Right lobe of liver (tissue), 4 donors: ENCODE measurements around the gene RNASE7.

Source experiments
- POLR2A ChIP-seq: fragments of 450-650 bp; IDR thresholded peaks from one replicate; pipeline ENCODE4 v1.6.1; 2017; ENCODE audit warnings: antibody characterized with exemption, mild to moderate bottlenecking
- TF ChIP-seq, protein P1 (sequence below), 4 donors: fragments of 200-600 bp in 3 of 4; fragments of 450-650 bp in 1 of 4; IDR thresholded peaks; one replicate each; pipeline versions ENCODE4 v1.5.1 to v1.8.0; 2016 to 2022; ENCODE audit warnings: antibody characterized with exemption in 4 of 4, mild to moderate bottlenecking in 2 of 4
- donor health status: DM: no; HTN: no; CAD: no.
- donor health status: DM: no; HTN: no; CAD: no.
- donor health status: DM: no; HTN: yes; CAD: no.

DNA sequence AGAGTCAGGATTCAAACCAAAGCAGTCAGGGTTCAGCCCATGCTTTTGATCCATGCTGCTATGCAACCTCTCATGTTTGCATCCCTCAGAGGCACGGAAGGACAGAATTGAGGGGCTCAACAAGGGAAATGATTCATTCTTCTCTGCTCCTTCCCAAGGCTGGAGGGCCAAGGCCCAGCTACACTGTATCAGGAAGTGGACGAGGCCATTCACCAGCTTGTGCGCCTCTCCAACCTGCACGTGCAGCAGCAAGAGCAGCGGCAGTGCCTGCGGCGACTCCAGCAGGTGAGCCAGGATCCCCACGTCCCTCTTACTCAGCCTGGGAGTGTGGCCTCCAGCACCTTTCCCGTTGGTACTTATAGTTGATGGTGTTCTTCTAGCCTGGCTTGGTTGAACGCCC, 36.6 kb downstream of the RNASE7 start:
- TF ChIP-seq, protein P1, sequence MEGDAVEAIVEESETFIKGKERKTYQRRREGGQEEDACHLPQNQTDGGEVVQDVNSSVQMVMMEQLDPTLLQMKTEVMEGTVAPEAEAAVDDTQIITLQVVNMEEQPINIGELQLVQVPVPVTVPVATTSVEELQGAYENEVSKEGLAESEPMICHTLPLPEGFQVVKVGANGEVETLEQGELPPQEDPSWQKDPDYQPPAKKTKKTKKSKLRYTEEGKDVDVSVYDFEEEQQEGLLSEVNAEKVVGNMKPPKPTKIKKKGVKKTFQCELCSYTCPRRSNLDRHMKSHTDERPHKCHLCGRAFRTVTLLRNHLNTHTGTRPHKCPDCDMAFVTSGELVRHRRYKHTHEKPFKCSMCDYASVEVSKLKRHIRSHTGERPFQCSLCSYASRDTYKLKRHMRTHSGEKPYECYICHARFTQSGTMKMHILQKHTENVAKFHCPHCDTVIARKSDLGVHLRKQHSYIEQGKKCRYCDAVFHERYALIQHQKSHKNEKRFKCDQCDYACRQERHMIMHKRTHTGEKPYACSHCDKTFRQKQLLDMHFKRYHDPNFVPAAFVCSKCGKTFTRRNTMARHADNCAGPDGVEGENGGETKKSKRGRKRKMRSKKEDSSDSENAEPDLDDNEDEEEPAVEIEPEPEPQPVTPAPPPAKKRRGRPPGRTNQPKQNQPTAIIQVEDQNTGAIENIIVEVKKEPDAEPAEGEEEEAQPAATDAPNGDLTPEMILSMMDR (IDR thresholded peaks at IDR 0.05) = no peak
- no peak for TF ChIP-seq POLR2A
